ENCODE results near the gene ARHGAP6. TPM values are rescaled to one million over a fixed set of nuclear protein-coding genes. Genes with fewer than 3 reads are reported as not detected.

The ARHGAP6 gene
- total and polyA plus RNA-seq, 2 donors (not counting 3 experiments of a cell fraction or from before 2014, with no cell fraction given) = 0.69 to 0.83 TPM

- peak; percentile 59 for FAIRE-seq
- H3K79me2 ChIP-seq (ENCODE audit: control insufficient read depth, insufficient read depth, low read length) = no peaks in the 10 kb centered on the region
- dilution Hi-C loops (cut with MboI; ENCODE audit: extremely low pct_ligation_motif_present, low sequenced_read_pairs) = no loop called here
Measured at GRCh38 chrX:11329021-11329420, 336.7 kb downstream of the ARHGAP6 start.

GRCh38 chrX:11328134-11328533 lies 337.6 kb downstream of the ARHGAP6 start:
- FAIRE-seq = no peak
- Histone ChIP-seq H3K9me1 (replicated peaks; ENCODE audit: control insufficient read depth, extremely low read depth, insufficient read depth, low read length) (no peaks in the 10 kb centered on the region), H3K4me1 (ENCODE audit: control insufficient read depth, extremely low read depth, insufficient read depth, low read length) (no peaks in the 10 kb centered on the region), H3K4me2 (ENCODE audit: insufficient read depth, low read length) (no peak overlapping the region), H3K4me3 (replicated peaks in 1 of 3; ENCODE audit: insufficient read depth in 1 of 3, low read depth in 1 of 3, low read length in 3 of 3) (no peak overlapping the region), H3K27me3 (ENCODE audit: control insufficient read depth in 2 of 2, insufficient read depth in 2 of 2, low read length in 2 of 2) (no peaks in the 10 kb centered on the region), H3K9ac (replicated peaks; ENCODE audit: extremely low read depth, insufficient read depth, low read length) (no peak overlapping the region), H3K9me3 (replicated peaks; ENCODE audit: control insufficient read depth, insufficient read depth, low read length) (no peaks in the 10 kb centered on the region), H4K20me1 (replicated peaks; ENCODE audit: control insufficient read depth, extremely low read depth, insufficient read depth, low read length) (no peaks in the 10 kb centered on the region), H2AFZ (ENCODE audit: low read depth, low read length) (no peak overlapping the region), H3K27ac (ENCODE audit: insufficient read depth, low read depth, low read length) (no peak overlapping the region), H3K36me3 (ENCODE audit: control insufficient read depth in 2 of 2, extremely low read depth in 1 of 2, insufficient read depth in 2 of 2, low read length in 2 of 2) (no peaks in the 10 kb centered on the region), H3K79me2 (ENCODE audit: control insufficient read depth, insufficient read depth, low read length) (no peaks in the 10 kb centered on the region)
- TF ChIP-seq MYC (IDR thresholded peaks at IDR 0.05; ENCODE audit: low read depth, low read length) (no peak), CTCF (IDR thresholded peaks at IDR 0.05; ENCODE audit: extremely low read depth in 1 of 2, insufficient read depth in 1 of 2, low read depth in 1 of 2, low read length in 2 of 2) (no peak), POLR2A (IDR thresholded peaks at IDR 0.05; ENCODE audit: low read depth, low read length) (no peak), POLR2AphosphoS5 (IDR thresholded peaks at IDR 0.05; ENCODE audit: insufficient read depth, low read depth, low read length) (no peak), EZH2 (IDR thresholded peaks at IDR 0.05; ENCODE audit: borderline replicate concordance, low read depth, low read length, severe bottlenecking) (no peak), GATA2 (IDR thresholded peaks at IDR 0.05; ENCODE audit: insufficient read depth, insufficient read length, low read depth, low read length) (no peak), FOS (IDR thresholded peaks at IDR 0.05; ENCODE audit: borderline replicate concordance, insufficient read depth, low read length) (no peak), MAX (IDR thresholded peaks at IDR 0.05; ENCODE audit: insufficient read depth, insufficient read length) (no peak), JUN (IDR thresholded peaks at IDR 0.05; ENCODE audit: borderline replicate concordance, insufficient read depth, insufficient read length, low read depth) (no peak)
- DNase-seq (ENCODE audit: low read depth, low spot score) = no peak
- ChIA-PET POLR2A (no interaction called here), CTCF (no interaction called here)
- no TSS peak for BruUV-seq (replicated peaks)
- intact Hi-C loops (cut with micrococcal nuclease) (no loop called here), dilution Hi-C loops (cut with MboI; ENCODE audit: extremely low pct_ligation_motif_present, low sequenced_read_pairs) (no loop called here)

More at GRCh38 chrX:11329021-11329420, 336.7 kb downstream of the ARHGAP6 start:
- no peak overlapping the region for H3K4me2 ChIP-seq (ENCODE audit: insufficient read depth, low read length)
- no peaks in the 10 kb centered on the region for H4K20me1 ChIP-seq (replicated peaks; ENCODE audit: control insufficient read depth, extremely low read depth, insufficient read depth, low read length)
- H3K9me3 ChIP-seq (replicated peaks; ENCODE audit: control insufficient read depth, insufficient read depth, low read length) = no peaks in the 10 kb centered on the region
- no peak overlapping the region for H3K27ac ChIP-seq (ENCODE audit: insufficient read depth, low read depth, low read length)
- H3K36me3 ChIP-seq (ENCODE audit: control insufficient read depth in 2 of 2, extremely low read depth in 1 of 2, insufficient read depth in 2 of 2, low read length in 2 of 2) = no peaks in the 10 kb centered on the region
- no peak overlapping the region for H3K9ac ChIP-seq (replicated peaks; ENCODE audit: extremely low read depth, insufficient read depth, low read length)
- DNase-seq (ENCODE audit: low read depth, low spot score) = peak; percentile 48
- H2AFZ ChIP-seq (ENCODE audit: low read depth, low read length) = no peak overlapping the region
- no peak overlapping the region for H3K4me3 ChIP-seq (replicated peaks in 1 of 3; ENCODE audit: insufficient read depth in 1 of 3, low read depth in 1 of 3, low read length in 3 of 3)
- POLR2A ChIA-PET = no interaction called here
- no peaks in the 10 kb centered on the region for H3K4me1 ChIP-seq (ENCODE audit: control insufficient read depth, extremely low read depth, insufficient read depth, low read length)
- CTCF ChIA-PET = interaction anchor here (0.9 to 1.0 kb wide), 2 partner anchors 9 to 12 kb away, joined by 3 read pairs; no protein-coding TSS in a partner anchor
- TF ChIP-seq GATA2 (IDR thresholded peaks at IDR 0.05; ENCODE audit: insufficient read depth, insufficient read length, low read depth, low read length) (peak; percentile 9), FOS (IDR thresholded peaks at IDR 0.05; ENCODE audit: borderline replicate concordance, insufficient read depth, low read length) (peak; percentile 51), EZH2 (IDR thresholded peaks at IDR 0.05; ENCODE audit: borderline replicate concordance, low read depth, low read length, severe bottlenecking) (no peak), JUN (IDR thresholded peaks at IDR 0.05; ENCODE audit: borderline replicate concordance, insufficient read depth, insufficient read length, low read depth) (peak; percentile 37)
- BruUV-seq (replicated peaks) = no TSS peak
- intact Hi-C loops (cut with micrococcal nuclease) = no loop called here
- no peaks in the 10 kb centered on the region for H3K9me1 ChIP-seq (replicated peaks; ENCODE audit: control insufficient read depth, extremely low read depth, insufficient read depth, low read length)
- H3K27me3 ChIP-seq (ENCODE audit: control insufficient read depth in 2 of 2, insufficient read depth in 2 of 2, low read length in 2 of 2) = no peaks in the 10 kb centered on the region
